CD4-positive, CD25-positive, alpha-beta regulatory T cell (primary cell): Measurements from ENCODE around the gene B3GAT1. TPM values are rescaled to one million over a fixed set of nuclear protein-coding genes. Genes with fewer than 3 reads are reported as not detected.

Experiments used
- ATAC-seq, 2 donors: fragments of 150-1000 bp; cut with Tn5 transposase; one replicate each; pipeline ENCODE4 v1.10.0; 2021; ENCODE audit warnings: low read depth in 2 of 2, moderate number of reproducible peaks in 2 of 2, moderate library complexity in 1 of 2
- DNase-seq, 3 donors: peaks; one replicate each; pipeline versions ENCODE4 v3.0.0 to v3.0.0-alpha.2; 2012 to 2022; ENCODE audit warnings: mixed read lengths in 1 of 3
- H3K27ac ChIP-seq: one replicate; pipeline ENCODE4 v1.7.0; 2013; ENCODE audit warnings: mild to moderate bottlenecking, low read length; ENCODE audit not compliant: insufficient read depth, poor library complexity, severe bottlenecking
- H3K27me3 ChIP-seq: one replicate; pipeline ENCODE4 v1.7.0; 2013; ENCODE audit warnings: low read length; ENCODE audit not compliant: control insufficient read depth, insufficient read depth
- H3K36me3 ChIP-seq: one replicate; pipeline ENCODE4 v1.7.0; 2013; ENCODE audit warnings: mild to moderate bottlenecking, low read length, moderate library complexity; ENCODE audit not compliant: control insufficient read depth, insufficient read depth
- H3K4me1 ChIP-seq: 2 replicates; pipeline ENCODE4 v1.7.0; 2013; ENCODE audit warnings: mild to moderate bottlenecking, low read length; ENCODE audit not compliant: insufficient read depth, control insufficient read depth, poor library complexity, severe bottlenecking
- H3K4me3 ChIP-seq: one replicate; pipeline ENCODE4 v1.7.0; 2013; ENCODE audit warnings: low read depth, mild to moderate bottlenecking, low read length, moderate library complexity
- H3K9me3 ChIP-seq, 2 experiments: 1 replicate in 1 of 2; 2 replicates in 1 of 2; pipeline ENCODE4 v1.7.0; 2013; ENCODE audit warnings: low read length in 2 of 2, mild to moderate bottlenecking in 1 of 2, moderate library complexity in 1 of 2; ENCODE audit not compliant: control insufficient read depth in 2 of 2
- H3K27ac Mint-ChIP-seq, 3 donors: one replicate each; pipeline ENCODE4 v1.8.0; 2020 to 2022; ENCODE audit warnings: mild to moderate bottlenecking in 3 of 3, mixed read lengths in 3 of 3, moderate library complexity in 2 of 3
- H3K27me3 Mint-ChIP-seq: one replicate; pipeline ENCODE4 v1.8.0; 2022; ENCODE audit warnings: mild to moderate bottlenecking, mixed read lengths
- H3K36me3 Mint-ChIP-seq: one replicate; pipeline ENCODE4 v1.8.0; 2020; ENCODE audit warnings: mixed read lengths
- H3K4me1 Mint-ChIP-seq, 4 donors: one replicate each; pipeline ENCODE4 v1.8.0; 2020 to 2022; ENCODE audit warnings: mixed read lengths in 4 of 4, mild to moderate bottlenecking in 1 of 4
- H3K4me3 Mint-ChIP-seq, 4 donors: one replicate each; pipeline ENCODE4 v1.8.0; 2020 to 2022; ENCODE audit warnings: mild to moderate bottlenecking in 4 of 4, mixed read lengths in 4 of 4, moderate library complexity in 3 of 4
- H3K9me3 Mint-ChIP-seq, 7 donors: one replicate each; pipeline ENCODE4 v1.8.0; 2020 to 2022; ENCODE audit warnings: mixed read lengths in 7 of 7, mild to moderate bottlenecking in 3 of 7, moderate library complexity in 2 of 7
- polyA plus RNA-seq, 4 donors: library from polyadenylated mRNA; unstranded; fragments of 300-500 nt; fragmentation: Illumina TruSeq; gene quantifications; one replicate each; pipeline ENCODE4 v1.2.3, GENCODE V29; 2021
- total RNA-seq: library from RNA; stranded (reverse); gene quantifications from one replicate; pipeline ENCODE4 v1.2.3, GENCODE V29; 2022

The B3GAT1 gene
- total and polyA plus RNA-seq, 5 donors from 2014 or later, result 1.9 TPM; not detected in 4

GRCh38 chr11:134358856-134359490 lies 53.1 kb downstream of the B3GAT1 start:
- H3K27ac ChIP-seq, result no peak overlapping the region
- Mint-ChIP-seq H3K4me3 (no peak overlapping the region), H3K9me3 (peaks cover 0 to 5% (median 0%) of the 10 kb centered on the region in 7 donors), H3K36me3 (no peaks in the 10 kb centered on the region), H3K27ac (no peak overlapping the region), H3K4me1 (peaks cover 0 to 12% (median under 1%) of the 10 kb centered on the region in 4 donors), H3K27me3 (no peaks in the 10 kb centered on the region)
- no peak for ATAC-seq
- no peak for DNase-seq
- H3K4me3 ChIP-seq, result no peak overlapping the region
- H3K27me3 ChIP-seq, result no peaks in the 10 kb centered on the region
- H3K4me1 ChIP-seq, result peaks cover 8% of the 10 kb centered on the region
- H3K36me3 ChIP-seq, result no peaks in the 10 kb centered on the region
- no peaks in the 10 kb centered on the region for H3K9me3 ChIP-seq

- Histone ChIP-seq H3K4me3 (no peak overlapping the region), H3K27me3 (no peaks in the 10 kb centered on the region), H3K27ac (no peak overlapping the region), H3K9me3 (peaks cover 0 to 3% of the 10 kb centered on the region in 2 experiments), H3K36me3 (no peaks in the 10 kb centered on the region), H3K4me1 (peaks cover 8% of the 10 kb centered on the region)
- H3K4me3 Mint-ChIP-seq, result no peak overlapping the region
- no peaks in the 10 kb centered on the region for H3K27me3 Mint-ChIP-seq
- H3K4me1 Mint-ChIP-seq, result peaks cover 0 to 12% (median under 1%) of the 10 kb centered on the region in 4 donors
- no peaks in the 10 kb centered on the region for H3K36me3 Mint-ChIP-seq
- H3K9me3 Mint-ChIP-seq, result peaks cover 0 to 5% (median 0%) of the 10 kb centered on the region in 7 donors
- ATAC-seq (no peak), DNase-seq (no peak)
- H3K27ac Mint-ChIP-seq, result no peak overlapping the region
Measured at GRCh38 chr11:134358165-134358855, 53.7 kb downstream of the B3GAT1 start.

- H3K27ac ChIP-seq, result no peak overlapping the region
- Mint-ChIP-seq H3K27me3 (no peaks in the 10 kb centered on the region), H3K36me3 (no peaks in the 10 kb centered on the region), H3K27ac (no peak overlapping the region), H3K9me3 (peaks cover 0 to 5% (median 0%) of the 10 kb centered on the region in 7 donors), H3K4me3 (no peak overlapping the region), H3K4me1 (peaks cover 0 to 12% (median under 1%) of the 10 kb centered on the region in 4 donors)
- H3K4me1 ChIP-seq, result peaks cover 8% of the 10 kb centered on the region
- no peak overlapping the region for H3K4me3 ChIP-seq
- H3K9me3 ChIP-seq, result peaks cover 0 to 3% of the 10 kb centered on the region in 2 experiments
- DNase-seq (no peak), ATAC-seq (no peak)
- H3K36me3 ChIP-seq, result no peaks in the 10 kb centered on the region
- H3K27me3 ChIP-seq, result no peaks in the 10 kb centered on the region
Measured at GRCh38 chr11:134357545-134357839, 54.5 kb downstream of the B3GAT1 start.

GRCh38 chr11:134356656-134357544 lies 55.1 kb downstream of the B3GAT1 start:
- ATAC-seq (no peak), DNase-seq (no peak)
- Mint-ChIP-seq H3K27ac (peak overlapping the region in 1 of 3 donors; percentile 16), H3K4me1 (peaks cover 0 to 11% (median under 1%) of the 10 kb centered on the region in 4 donors), H3K27me3 (no peaks in the 10 kb centered on the region), H3K4me3 (no peak overlapping the region), H3K9me3 (peaks cover 0 to 3% (median 0%) of the 10 kb centered on the region in 7 donors), H3K36me3 (no peaks in the 10 kb centered on the region)
- Histone ChIP-seq H3K4me1 (peaks cover 8% of the 10 kb centered on the region), H3K27ac (no peak overlapping the region), H3K27me3 (no peaks in the 10 kb centered on the region), H3K9me3 (peaks cover 0 to 3% of the 10 kb centered on the region in 2 experiments), H3K4me3 (no peak overlapping the region), H3K36me3 (no peaks in the 10 kb centered on the region)

GRCh38 chr11:134355656-134356055 lies 56.4 kb downstream of the B3GAT1 start:
- Histone ChIP-seq H3K4me3 (no peak overlapping the region), H3K9me3 (peaks cover 0 to 3% of the 10 kb centered on the region in 2 experiments), H3K4me1 (peaks cover 8% of the 10 kb centered on the region), H3K27ac (no peak overlapping the region), H3K36me3 (no peaks in the 10 kb centered on the region), H3K27me3 (no peaks in the 10 kb centered on the region)
- Mint-ChIP-seq H3K27ac (no peak overlapping the region), H3K4me3 (no peak overlapping the region), H3K4me1 (peaks cover 0 to 8% (median under 1%) of the 10 kb centered on the region in 4 donors), H3K36me3 (no peaks in the 10 kb centered on the region), H3K9me3 (peaks cover 0 to 3% (median 0%) of the 10 kb centered on the region in 7 donors), H3K27me3 (no peaks in the 10 kb centered on the region)
- no peak for ATAC-seq
- no peak for DNase-seq

- H3K27ac ChIP-seq, result no peak overlapping the region
- Mint-ChIP-seq H3K27ac (no peak overlapping the region), H3K9me3 (peaks cover 0 to 3% (median 0%) of the 10 kb centered on the region in 7 donors), H3K36me3 (no peaks in the 10 kb centered on the region), H3K4me1 (peaks cover 0 to 6% (median 0%) of the 10 kb centered on the region in 4 donors), H3K4me3 (no peak overlapping the region), H3K27me3 (no peaks in the 10 kb centered on the region)
- H3K36me3 ChIP-seq, result no peaks in the 10 kb centered on the region
- H3K4me1 ChIP-seq, result peaks cover 4% of the 10 kb centered on the region
- H3K27me3 ChIP-seq, result no peaks in the 10 kb centered on the region
- H3K9me3 ChIP-seq, result peaks cover 0 to 3% of the 10 kb centered on the region in 2 experiments
- no peak overlapping the region for H3K4me3 ChIP-seq
- ATAC-seq (no peak), DNase-seq (no peak)
Measured at GRCh38 chr11:134355136-134355535, 56.9 kb downstream of the B3GAT1 start.

GRCh38 chr11:134352111-134352510 lies 59.9 kb downstream of the B3GAT1 start:
- DNase-seq (no peak), ATAC-seq (no peak)
- Histone ChIP-seq H3K4me1 (no peaks in the 10 kb centered on the region), H3K9me3 (peaks cover 0 to 3% of the 10 kb centered on the region in 2 experiments), H3K27me3 (no peaks in the 10 kb centered on the region), H3K36me3 (no peaks in the 10 kb centered on the region), H3K27ac (no peak overlapping the region), H3K4me3 (no peak overlapping the region)
- peaks cover 0 to 3% (median 0%) of the 10 kb centered on the region in 7 donors for H3K9me3 Mint-ChIP-seq
- H3K4me1 Mint-ChIP-seq, result peaks cover 0 to 6% (median 4%) of the 10 kb centered on the region in 4 donors
- H3K36me3 Mint-ChIP-seq, result no peaks in the 10 kb centered on the region
- H3K27ac Mint-ChIP-seq, result no peak overlapping the region
- no peaks in the 10 kb centered on the region for H3K27me3 Mint-ChIP-seq
- H3K4me3 Mint-ChIP-seq, result no peak overlapping the region
